Coronary artery (tissue), 2 donors: ENCODE measurements around the gene GRIK4.

Source experiments
- DNase-seq: peaks from one replicate; pipeline ENCODE4 v3.0.0-alpha.2; 2017; ENCODE audit warnings: low spot score
- H3K27ac ChIP-seq, 2 donors: fragments of 200-600 bp; sonication (generic); one replicate each; pipeline ENCODE4 v1.5.1; 2016 to 2019
- H3K4me3 ChIP-seq: fragments of 200-600 bp; sonication (generic); 2 replicates; pipeline ENCODE4 v1.5.1; 2016; ENCODE audit warnings: mild to moderate bottlenecking, moderate library complexity
- TF ChIP-seq, protein P1 (sequence below): fragments of 200-600 bp; sonication (generic); IDR thresholded peaks from one replicate; pipeline ENCODE4 v1.5.1; 2019; ENCODE audit warnings: antibody characterized with exemption

GRIK4 gene

DNA sequence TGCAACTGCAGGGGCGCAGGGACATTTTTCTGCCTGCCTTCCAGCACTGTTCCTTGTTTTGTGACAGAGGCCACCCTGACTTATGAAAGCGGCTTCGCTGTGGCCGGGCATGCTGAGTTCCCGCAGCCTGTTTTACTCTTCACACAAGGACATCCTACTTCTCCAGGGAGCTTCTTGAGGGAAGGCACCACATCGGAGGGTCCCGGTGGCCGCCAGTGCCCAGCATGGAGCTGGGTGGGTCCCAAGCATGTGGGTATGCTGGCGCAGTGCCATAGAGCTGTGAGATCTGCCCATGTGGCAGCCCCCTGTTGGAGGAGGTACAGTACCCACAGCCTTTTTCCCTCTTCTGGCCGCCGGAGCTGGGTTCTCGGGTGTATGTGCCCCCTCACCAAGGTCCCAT, 136.1 kb downstream of the GRIK4 start:
- no peak overlapping the region for H3K27ac ChIP-seq
- TF ChIP-seq, protein P1, sequence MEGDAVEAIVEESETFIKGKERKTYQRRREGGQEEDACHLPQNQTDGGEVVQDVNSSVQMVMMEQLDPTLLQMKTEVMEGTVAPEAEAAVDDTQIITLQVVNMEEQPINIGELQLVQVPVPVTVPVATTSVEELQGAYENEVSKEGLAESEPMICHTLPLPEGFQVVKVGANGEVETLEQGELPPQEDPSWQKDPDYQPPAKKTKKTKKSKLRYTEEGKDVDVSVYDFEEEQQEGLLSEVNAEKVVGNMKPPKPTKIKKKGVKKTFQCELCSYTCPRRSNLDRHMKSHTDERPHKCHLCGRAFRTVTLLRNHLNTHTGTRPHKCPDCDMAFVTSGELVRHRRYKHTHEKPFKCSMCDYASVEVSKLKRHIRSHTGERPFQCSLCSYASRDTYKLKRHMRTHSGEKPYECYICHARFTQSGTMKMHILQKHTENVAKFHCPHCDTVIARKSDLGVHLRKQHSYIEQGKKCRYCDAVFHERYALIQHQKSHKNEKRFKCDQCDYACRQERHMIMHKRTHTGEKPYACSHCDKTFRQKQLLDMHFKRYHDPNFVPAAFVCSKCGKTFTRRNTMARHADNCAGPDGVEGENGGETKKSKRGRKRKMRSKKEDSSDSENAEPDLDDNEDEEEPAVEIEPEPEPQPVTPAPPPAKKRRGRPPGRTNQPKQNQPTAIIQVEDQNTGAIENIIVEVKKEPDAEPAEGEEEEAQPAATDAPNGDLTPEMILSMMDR = no peak
- H3K4me3 ChIP-seq = no peak overlapping the region
- DNase-seq = no peak

DNA sequence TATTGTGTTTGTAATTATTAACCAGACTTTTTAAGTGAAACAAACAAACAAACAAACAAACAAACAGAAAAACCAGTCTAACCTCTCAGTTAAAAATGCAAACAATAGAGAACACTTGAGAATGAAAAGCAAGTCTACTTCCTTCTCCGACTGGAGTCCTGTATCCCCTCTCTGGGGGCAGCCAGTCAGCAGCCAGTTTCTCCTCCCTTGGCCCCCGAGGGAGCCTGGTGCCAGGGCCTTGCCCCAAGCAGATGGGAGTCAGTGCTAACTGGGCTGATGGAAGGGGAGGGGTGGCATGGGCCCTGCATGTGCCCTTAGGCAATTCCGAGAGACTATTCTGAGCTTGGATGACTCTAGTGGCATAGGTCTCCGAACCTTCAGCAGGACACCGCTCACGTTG, 137.2 kb downstream of the GRIK4 start:
- TF ChIP-seq, protein P1 = no peak
- Histone ChIP-seq H3K4me3 (no peak overlapping the region), H3K27ac (no peak overlapping the region)
- DNase-seq = no peak

DNA sequence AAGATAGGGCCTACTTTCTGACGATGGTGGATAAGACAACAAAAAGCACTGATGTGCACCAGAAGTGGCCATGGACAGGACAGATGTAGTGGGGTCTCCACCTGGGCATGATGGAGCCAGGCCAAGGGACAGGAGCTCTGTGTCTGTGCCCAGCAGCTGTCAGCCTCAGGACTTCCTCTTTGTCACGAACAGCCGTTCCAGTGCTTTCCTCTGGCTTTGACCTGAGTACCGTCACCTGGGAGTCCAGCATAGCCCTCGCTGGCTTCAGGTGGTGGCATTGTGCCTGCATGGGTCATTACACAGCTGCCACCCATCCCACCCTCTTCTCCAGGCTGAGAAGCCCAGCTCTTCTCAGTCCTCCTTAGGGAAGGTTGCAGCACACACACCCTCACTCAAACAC, 137.8 kb downstream of the GRIK4 start:
- no peak for DNase-seq
- Histone ChIP-seq H3K27ac (no peak overlapping the region), H3K4me3 (no peak overlapping the region)
- TF ChIP-seq, protein P1 = no peak

DNA sequence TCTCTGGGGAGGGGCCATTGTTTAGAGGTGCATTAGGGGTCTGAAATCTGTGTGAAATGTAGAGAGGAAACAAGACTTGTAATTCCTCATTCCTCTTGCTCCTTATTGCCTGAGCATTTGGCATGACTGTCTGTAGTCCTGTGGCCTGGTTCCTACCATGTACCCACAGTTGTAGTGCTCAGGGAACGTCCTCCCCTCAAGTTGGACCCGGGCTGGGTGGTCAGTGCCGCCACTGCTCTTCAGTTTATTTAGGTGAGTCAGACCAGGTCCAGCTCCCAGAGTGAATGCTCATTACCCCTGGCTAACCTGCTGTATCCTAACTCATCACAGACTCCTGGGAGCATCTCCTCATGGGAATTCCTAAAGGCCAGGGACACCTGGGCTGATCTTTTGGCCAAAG, 139.8 kb downstream of the GRIK4 start:
- no peak for DNase-seq
- Histone ChIP-seq H3K27ac (no peak overlapping the region), H3K4me3 (no peak overlapping the region)
- TF ChIP-seq, protein P1 = no peak

DNA sequence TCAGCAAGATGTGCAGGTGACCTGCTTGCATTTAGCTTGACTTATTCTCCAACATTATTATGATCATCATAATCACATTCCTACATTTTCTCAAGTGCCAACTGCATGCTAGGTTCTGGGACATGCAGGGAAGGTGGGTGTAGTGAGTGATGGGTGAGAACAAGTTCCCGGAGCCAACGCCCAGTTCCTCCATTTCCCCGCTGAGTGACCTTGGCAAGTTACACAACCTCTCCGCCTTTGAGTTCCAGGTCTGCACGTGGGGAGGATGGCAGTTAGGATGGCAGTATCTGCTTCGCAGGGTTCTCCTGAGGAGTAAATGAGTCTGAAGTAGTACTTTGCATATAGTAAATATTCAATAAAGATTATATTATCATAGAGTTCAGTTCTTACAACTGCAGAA, 140.3 kb downstream of the GRIK4 start:
- Histone ChIP-seq H3K27ac (no peak overlapping the region), H3K4me3 (no peak overlapping the region)
- DNase-seq = no peak
- TF ChIP-seq, protein P1 = no peak

DNA sequence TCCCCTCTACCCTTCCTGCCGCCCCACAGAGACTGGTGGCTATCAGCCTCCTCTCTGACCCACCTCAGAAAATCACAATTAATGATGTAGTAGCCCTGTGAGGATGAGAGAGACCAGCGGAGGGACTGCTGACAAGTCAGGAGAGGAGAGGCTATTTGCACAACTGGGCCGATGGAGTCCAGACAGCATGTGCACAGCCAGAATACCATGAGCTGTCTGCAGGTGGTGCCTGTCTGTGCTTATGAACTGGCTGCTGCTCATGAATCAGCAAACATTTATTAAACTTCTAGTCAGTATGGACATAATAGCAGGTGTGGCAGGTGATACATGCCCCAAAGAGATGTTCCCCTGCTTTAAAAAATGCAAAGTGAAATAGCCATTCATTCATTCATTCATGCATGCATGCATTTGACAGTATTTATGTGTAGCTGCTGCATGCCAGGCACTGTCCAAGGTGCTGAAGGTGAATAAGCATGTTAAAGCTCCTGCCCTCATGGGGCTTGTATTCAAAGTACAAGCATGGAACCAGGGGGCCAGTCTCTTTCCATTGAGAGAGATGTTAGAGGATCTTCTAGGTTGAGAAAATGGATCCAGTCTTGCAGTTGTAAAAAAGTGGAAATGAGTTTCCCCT, 141.3 kb downstream of the GRIK4 start:
- Histone ChIP-seq H3K4me3 (no peak overlapping the region), H3K27ac (no peak overlapping the region)
- TF ChIP-seq, protein P1 = no peak
- DNase-seq = no peak

DNA sequence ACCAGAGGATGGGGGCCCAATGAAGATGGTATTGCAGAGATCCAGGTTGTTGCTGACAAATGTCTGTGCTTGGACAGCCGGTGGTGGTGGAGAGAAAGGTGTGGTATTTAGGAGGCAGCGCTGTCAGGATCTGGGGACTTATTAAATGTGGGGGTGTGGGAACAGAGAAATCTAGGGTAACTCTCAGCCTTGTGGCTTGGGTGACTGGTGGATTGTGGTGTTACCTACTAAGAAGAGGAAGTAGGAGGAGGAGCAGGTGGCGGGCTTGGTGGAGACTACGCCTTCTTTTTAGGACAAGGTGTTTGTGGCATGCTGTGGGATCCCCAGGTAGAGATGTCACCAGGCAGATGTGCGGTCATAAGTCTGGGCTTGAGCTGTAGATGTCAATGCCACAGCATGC, 144.0 kb downstream of the GRIK4 start:
- Histone ChIP-seq H3K4me3 (no peak overlapping the region), H3K27ac (no peak overlapping the region)
- TF ChIP-seq, protein P1 = no peak
- no peak for DNase-seq
